Colonic mucosa (tissue), 4 donors: Measurements from ENCODE around the gene ASTN2. TPM values are rescaled to one million over a fixed set of nuclear protein-coding genes. Genes with fewer than 3 reads are reported as not detected.

Experiments
- DNase-seq: peaks from one replicate; pipeline ENCODE4 v3.0.0-alpha.2; 2020
- H3K27ac ChIP-seq: fragments of 200-600 bp; one replicate; pipeline ENCODE4 v1.8.0; 2021
- H3K27me3 ChIP-seq: fragments of 200-600 bp; one replicate; pipeline ENCODE4 v1.8.0; 2021
- H3K36me3 ChIP-seq: fragments of 200-600 bp; one replicate; pipeline ENCODE4 v1.8.0; 2021
- H3K4me1 ChIP-seq: fragments of 200-600 bp; one replicate; pipeline ENCODE4 v1.8.0; 2021; ENCODE audit warnings: mild to moderate bottlenecking
- H3K4me3 ChIP-seq: fragments of 200-600 bp; one replicate; pipeline ENCODE4 v1.8.0; 2021
- H3K9ac ChIP-seq, 2 donors: one replicate each; pipeline ENCODE4 v1.7.0; 2013; ENCODE audit warnings: control low read depth in 2 of 2, low read depth in 2 of 2, low read length in 2 of 2
- H3K9me3 ChIP-seq: fragments of 200-600 bp; one replicate; pipeline ENCODE4 v1.8.0; 2021
- CTCF ChIP-seq: fragments of 200-600 bp; IDR thresholded peaks from one replicate; pipeline ENCODE4 v1.8.0; 2022; ENCODE audit warnings: antibody characterized with exemption, mild to moderate bottlenecking
- intact Hi-C: fragments of 100-400 bp; cut with DNase I; formaldehyde crosslinking; loops from one replicate; pipeline ENCODE4 v1.14.1; 2022
- total RNA-seq, 2 donors: library from RNA; stranded (reverse); fragmentation: NEBNext Ultra II Directional in 1 of 2; extraction: Animal tissue kit (Norgen Biotek cat#: 25700) in 1 of 2; gene quantifications; one replicate each; pipeline ENCODE4 v1.2.1, GENCODE V29; 2021
- donor health status: healthy.
- donor health status: DM: no; HTN: no; CAD: no.
- donor health status: DM: no; HTN: no; CAD: no.

ASTN2 gene
- total RNA-seq, 2 donors from 2014 or later: 2.5 to 6.1 TPM

- H3K4me3 ChIP-seq: no peak overlapping the region
- no peak for TF ChIP-seq CTCF
- intact Hi-C loops: no loop called here
- no peak overlapping the region for H3K27ac ChIP-seq
- no peaks in the 10 kb centered on the region for H3K9me3 ChIP-seq
- no peaks in the 10 kb centered on the region for H3K27me3 ChIP-seq
- no peaks in the 10 kb centered on the region for H3K36me3 ChIP-seq
- DNase-seq: no peak
- H3K4me1 ChIP-seq: no peaks in the 10 kb centered on the region
- no peak overlapping the region for H3K9ac ChIP-seq
Measured at GRCh38 chr9:116525611-116526010, 889.2 kb downstream of the ASTN2 start.

- Histone ChIP-seq H3K4me1 (no peaks in the 10 kb centered on the region), H3K4me3 (no peak overlapping the region), H3K9me3 (no peaks in the 10 kb centered on the region), H3K9ac (no peak overlapping the region), H3K27me3 (no peaks in the 10 kb centered on the region), H3K36me3 (no peaks in the 10 kb centered on the region), H3K27ac (no peak overlapping the region)
- no peak for DNase-seq
- intact Hi-C loops: no loop called here
- TF ChIP-seq CTCF: no peak
Measured at GRCh38 chr9:116524778-116525470, 889.9 kb downstream of the ASTN2 start.

DNA sequence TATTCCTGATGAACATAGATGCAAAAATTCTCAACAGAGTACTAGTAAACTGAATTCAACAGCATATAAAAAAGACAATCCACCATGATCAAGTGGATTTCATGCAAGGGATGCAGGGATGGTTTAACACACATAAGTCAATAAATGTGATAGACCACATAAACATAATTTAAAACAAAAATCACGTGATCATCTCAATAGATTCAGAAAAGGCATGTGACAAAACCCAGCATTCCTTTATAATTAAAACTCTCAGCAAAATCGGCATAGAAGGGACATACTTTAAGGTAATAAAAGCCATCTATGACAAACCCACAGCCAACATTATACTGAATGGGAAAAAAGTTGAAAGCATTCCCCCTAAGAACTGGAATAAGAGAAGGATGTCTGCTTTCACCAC is 894.6 kb downstream of the ASTN2 start:
- H3K4me1 ChIP-seq: no peaks in the 10 kb centered on the region
- no peaks in the 10 kb centered on the region for H3K27me3 ChIP-seq
- H3K4me3 ChIP-seq: no peak overlapping the region
- H3K36me3 ChIP-seq: no peaks in the 10 kb centered on the region
- no peak for TF ChIP-seq CTCF
- intact Hi-C loops: no loop called here
- no peaks in the 10 kb centered on the region for H3K9me3 ChIP-seq
- DNase-seq: no peak
- H3K27ac ChIP-seq: no peak overlapping the region
- H3K9ac ChIP-seq: no peak overlapping the region

GRCh38 chr9:116516456-116516855 is 898.4 kb downstream of the ASTN2 start:
- no peak for TF ChIP-seq CTCF
- no peak for DNase-seq
- intact Hi-C loops: no loop called here
- no peaks in the 10 kb centered on the region for H3K4me1 ChIP-seq
- no peaks in the 10 kb centered on the region for H3K9me3 ChIP-seq
- no peak overlapping the region for H3K27ac ChIP-seq
- no peaks in the 10 kb centered on the region for H3K36me3 ChIP-seq
- H3K4me3 ChIP-seq: no peak overlapping the region
- H3K9ac ChIP-seq: no peak overlapping the region
- no peaks in the 10 kb centered on the region for H3K27me3 ChIP-seq

- intact Hi-C loops: no loop called here
- no peaks in the 10 kb centered on the region for H3K4me1 ChIP-seq
Measured at GRCh38 chr9:116515541-116515940, 899.3 kb downstream of the ASTN2 start.

More at GRCh38 chr9:116515541-116515940, 899.3 kb downstream of the ASTN2 start:
- H3K9me3 ChIP-seq: no peaks in the 10 kb centered on the region
- no peak for DNase-seq
- no peak for TF ChIP-seq CTCF
- no peak overlapping the region for H3K27ac ChIP-seq
- H3K27me3 ChIP-seq: no peaks in the 10 kb centered on the region
- H3K36me3 ChIP-seq: no peaks in the 10 kb centered on the region
- no peak overlapping the region for H3K4me3 ChIP-seq
- no peak overlapping the region for H3K9ac ChIP-seq
